ENCODE measurements around the gene EXOC3.

Gene EXOC3

DNA sequence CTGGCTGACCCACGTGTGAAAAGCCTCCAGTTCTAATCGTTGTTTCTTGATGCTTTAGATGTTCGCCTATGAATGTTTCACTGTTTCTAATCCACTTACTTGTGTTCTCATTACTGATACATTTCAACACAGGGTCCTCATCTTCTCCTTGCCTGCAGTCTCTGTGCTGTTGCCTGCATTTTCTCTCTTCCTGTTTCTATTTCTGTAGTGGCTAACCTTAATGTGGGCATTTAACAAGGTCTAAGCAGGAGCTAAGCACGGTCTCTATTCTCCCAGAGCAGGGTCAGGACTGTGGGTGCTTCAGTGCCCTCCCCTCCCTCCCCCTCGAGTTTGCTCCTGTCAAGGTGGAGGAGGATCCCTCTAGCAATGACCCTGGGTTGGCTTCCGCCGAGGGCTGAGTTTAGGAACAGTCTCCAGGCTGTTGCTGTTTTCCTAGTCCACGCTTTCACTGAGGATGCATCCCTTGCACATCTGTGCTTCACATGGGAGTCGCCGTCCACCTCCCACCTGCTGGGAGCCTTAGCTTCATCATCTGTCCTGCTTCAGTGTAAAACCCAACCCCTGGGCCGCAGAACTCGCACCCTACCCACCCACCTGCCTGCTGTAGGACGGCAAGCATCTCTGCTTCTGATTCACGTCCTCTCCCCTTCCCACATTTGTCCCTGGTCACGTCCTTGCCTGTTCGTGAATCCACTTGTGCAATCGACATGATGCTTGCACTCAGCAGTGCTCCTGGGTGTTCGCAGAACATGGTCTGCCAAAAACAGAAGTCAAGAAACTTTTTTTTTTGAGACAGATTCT is 2.4 kb upstream of the EXOC3 start:
- no peak for DNase-seq

GRCh38 chr5:441996-442334 is 1.0 kb upstream of the EXOC3 start:
- DNase-seq, result no peak

DNA sequence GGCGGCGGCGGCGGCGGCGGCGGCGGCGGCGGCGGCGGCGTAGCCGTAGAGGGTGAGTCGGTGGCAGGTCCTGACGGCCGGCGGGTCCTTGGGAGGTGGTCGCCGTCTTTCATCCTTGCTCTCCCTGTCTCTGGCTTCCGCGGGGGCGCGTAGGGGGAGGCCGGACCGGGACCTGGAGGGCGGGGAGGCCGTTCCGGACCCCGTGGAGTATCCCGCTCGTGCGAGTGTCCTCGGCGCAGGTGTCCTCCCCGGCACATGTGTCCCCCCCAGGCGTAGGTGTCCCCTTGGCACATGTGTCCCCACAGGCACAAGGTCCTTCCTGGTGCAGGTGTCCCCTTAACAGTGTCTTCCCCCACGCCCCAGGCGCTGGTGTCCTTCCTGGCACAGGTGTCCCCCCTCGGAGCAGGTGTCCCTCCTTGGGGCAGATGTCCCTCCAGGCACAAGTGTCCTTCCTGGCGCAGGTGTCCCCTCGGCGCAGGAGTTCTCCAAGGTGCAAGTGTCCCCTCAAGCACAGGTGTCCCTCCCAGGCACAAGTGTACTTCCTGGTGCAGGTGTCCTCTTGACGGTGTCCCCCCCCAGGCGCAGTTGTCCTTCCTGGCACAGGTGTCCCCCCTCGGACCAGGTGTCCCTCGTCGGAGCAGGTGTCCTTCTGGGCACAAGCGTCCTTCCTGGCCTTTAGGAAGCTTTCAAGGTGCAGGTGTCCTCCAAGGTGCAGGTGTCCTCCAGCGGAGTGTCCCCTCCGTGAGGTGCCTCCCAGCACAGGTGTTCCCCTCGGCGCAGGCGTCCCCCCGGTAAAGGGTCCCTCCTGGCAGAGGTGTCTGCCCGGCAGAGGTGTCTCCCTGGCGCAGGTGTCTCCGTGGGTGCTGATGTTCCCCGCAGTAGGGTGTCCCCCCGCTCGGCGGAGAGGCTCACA is 519 bp downstream of the EXOC3 start:
- peak; percentile 20 for DNase-seq

GRCh38 chr5:444226-444625 is 1.2 kb downstream of the EXOC3 start:
- DNase-seq, result no peak

- DNase-seq, result no peak
These were observed 2.6 kb downstream of the EXOC3 start for GRCh38 chr5:445591-445990.

- no peak for DNase-seq
These were observed 3.3 kb downstream of the EXOC3 start for GRCh38 chr5:446066-446882.

DNA sequence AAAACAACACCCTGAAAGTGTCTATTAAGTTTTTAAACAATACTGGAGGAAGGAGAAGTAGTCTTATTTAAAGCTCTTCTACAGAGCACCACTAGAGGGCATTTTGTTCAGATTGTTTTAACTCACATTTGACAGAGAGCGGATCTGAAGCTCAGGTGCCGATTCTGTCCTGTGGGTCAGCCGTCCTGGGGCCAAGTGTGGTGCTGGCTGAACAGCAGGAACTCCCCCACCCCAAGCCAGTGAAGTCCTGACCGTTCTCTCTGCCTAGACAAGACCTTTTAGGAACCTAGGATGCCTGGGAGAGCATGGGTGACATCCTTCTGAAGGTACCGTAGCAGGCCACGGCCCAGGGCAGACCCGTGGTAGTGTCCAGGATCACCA is 3.9 kb downstream of the EXOC3 start:
- no peak for DNase-seq

DNA sequence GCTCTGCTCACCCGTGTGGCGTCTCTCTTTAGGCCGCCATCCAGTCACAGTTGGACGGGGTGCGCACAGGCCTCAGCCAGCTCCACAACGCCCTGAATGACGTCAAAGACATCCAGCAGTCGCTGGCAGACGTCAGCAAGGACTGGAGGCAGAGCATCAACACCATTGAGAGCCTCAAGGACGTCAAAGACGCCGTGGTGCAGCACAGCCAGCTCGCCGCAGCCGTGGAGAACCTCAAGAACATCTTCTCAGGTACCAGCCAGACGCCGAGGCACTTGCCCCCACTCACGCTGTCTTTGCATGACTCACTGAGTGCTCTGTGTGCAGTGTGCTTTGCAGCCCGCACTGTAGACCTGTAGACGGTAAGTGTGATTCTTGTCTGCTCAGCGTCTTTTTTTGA is 4.5 kb downstream of the EXOC3 start:
- DNase-seq, result no peak

GRCh38 chr5:448061-448765 is 5.2 kb downstream of the EXOC3 start:
- DNase-seq, result no peak

DNA sequence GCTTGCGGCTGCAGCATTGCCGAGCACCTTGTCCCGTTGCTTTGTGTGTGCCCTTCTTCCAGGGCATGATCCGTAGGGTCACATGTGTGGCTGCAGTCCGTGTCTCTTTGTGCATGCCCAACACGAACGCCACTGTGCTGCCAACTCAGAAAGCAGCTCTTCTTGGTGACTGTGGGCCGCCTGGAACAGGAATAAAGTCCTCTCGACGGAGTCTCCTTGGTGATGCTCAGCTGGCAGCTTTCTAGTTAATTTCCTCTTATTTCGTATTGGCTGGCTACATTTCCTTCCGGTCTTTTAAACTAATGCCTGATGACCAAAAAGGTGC is 5.8 kb downstream of the EXOC3 start:
- DNase-seq, result no peak

- no peak for DNase-seq
These were observed 6.2 kb downstream of the EXOC3 start for GRCh38 chr5:449151-449550.

DNA sequence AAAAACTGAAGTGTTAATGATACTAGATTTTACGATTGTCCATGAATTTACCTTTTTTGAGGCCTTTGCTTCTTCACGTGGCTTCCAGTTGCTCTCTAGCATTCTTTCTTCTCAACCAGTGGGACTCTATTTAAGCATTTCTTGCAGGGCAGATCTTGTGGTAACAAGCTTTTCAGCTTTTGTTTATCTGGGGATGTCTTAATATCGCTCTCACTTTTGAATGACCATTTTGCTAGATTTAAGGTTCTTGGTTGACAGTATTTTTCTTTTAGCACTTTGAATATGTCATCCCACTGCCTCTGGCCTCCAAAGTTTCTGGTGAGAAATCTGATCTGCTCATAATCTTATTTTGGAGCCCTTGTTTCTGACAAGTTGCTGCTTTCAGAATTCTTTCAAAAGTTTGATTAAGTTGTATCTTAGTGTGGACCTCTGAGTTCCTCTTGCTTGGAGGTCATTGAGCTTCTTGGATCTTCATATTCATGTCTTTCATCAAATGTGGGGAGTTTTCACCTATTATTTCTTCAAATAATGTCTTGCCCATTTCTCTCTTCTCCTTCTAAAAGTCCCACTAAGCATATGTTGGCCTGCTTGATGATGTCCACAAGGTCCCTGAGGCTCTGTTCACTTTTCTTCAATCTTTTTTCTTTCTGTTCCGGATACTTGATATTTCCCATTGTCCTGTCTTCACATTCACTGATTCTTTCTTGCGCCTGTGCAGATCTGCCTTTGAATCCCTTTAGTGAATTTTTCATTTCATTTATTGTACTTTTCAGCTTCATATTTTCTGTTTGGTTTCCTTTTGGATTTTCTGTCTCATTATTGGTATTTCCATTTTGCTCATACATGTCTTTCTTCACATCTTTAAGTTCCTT is 8.8 kb downstream of the EXOC3 start:
- DNase-seq, result no peak

DNA sequence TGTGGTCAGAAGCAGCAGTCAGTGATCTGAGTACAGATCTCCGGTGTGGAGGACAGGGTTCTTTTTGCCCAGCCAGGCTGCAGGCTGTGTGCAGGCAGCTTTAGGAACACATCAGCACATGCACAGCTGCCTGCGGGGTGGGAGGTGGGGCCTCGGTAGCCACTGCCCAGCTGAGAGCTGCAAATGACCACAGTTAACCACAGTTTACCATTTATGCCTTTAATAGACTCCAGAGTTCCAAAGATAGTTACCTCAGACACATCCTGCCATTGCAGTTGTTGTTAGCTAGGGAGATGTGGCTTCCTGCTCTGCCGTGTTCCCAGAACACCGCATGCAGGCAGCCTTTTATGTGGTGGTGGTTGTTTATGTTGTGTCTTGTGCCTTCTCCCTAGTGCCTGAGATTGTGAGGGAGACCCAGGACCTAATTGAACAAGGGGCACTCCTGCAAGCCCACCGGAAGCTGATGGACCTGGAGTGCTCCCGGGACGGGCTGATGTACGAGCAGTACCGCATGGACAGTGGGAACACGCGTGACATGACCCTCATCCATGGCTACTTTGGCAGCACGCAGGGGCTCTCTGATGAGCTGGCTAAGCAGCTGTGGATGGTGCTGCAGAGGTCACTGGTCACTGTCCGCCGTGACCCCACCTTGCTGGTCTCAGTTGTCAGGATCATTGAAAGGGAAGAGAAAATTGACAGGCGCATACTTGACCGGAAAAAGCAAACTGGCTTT is 10.2 kb downstream of the EXOC3 start:
- no peak for DNase-seq

- no peak for DNase-seq
These were observed 10.9 kb downstream of the EXOC3 start for GRCh38 chr5:453725-454481.

DNA sequence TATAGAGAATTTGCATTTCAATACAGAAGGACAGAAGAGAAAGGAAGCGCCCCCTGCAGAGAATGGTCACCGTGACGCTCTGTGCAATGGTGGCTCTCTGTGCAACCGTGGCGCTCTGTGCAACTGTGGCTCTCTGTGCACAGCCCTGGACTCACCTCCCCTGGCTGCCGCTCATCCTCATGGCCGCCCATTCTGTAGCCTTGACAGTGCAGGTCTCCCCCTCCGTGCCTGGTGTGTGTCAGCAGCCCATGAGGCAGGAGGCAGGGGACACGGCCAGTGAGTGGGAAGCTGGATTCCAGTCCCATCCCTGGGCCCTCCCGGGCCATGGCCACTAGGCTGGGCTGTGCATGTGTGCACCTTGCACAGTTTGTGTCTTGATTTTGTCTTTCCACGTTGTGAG is 12.0 kb downstream of the EXOC3 start:
- no peak for DNase-seq

GRCh38 chr5:455806-456205 is 12.8 kb downstream of the EXOC3 start:
- no peak for DNase-seq

- DNase-seq, result no peak
These were observed 13.6 kb downstream of the EXOC3 start for GRCh38 chr5:456351-457194.

- no peak for DNase-seq
These were observed 14.4 kb downstream of the EXOC3 start for GRCh38 chr5:457195-457961.
